H7 (cell line): ENCODE data around the gene EN1. TPM values are rescaled to one million over a fixed set of nuclear protein-coding genes. Genes with fewer than 3 reads are reported as not detected.

Experiments
- DNase-seq: peaks from one replicate; pipeline ENCODE4 v3.0.0; 2012
- H3K27me3 ChIP-seq: 2 replicates; pipeline ENCODE4 v1.6.0; 2011; ENCODE audit warnings: mild to moderate bottlenecking, low read length; ENCODE audit not compliant: control insufficient read depth, insufficient read depth
- H3K36me3 ChIP-seq: replicated peaks from 2 replicates; pipeline ENCODE4 v1.5.1; 2011; ENCODE audit warnings: low read length; ENCODE audit not compliant: control insufficient read depth, insufficient read depth
- H3K4me3 ChIP-seq: 2 replicates; pipeline ENCODE4 v1.5.1; 2011; ENCODE audit warnings: low read depth, mild to moderate bottlenecking, control low read depth, low read length, moderate library complexity; ENCODE audit not compliant: insufficient read depth
- total RNA-seq: library from RNA; depleted of rRNA; stranded (reverse); fragments of >200 nt; shearing (Covaris generic); gene quantifications from 2 replicates; pipeline ENCODE4 v1.2.3, GENCODE V29; 2014

Gene EN1
- total RNA-seq, 1 experiment from 2014 or later, result not detected

- Histone ChIP-seq H3K36me3 (no peaks in the 10 kb centered on the region), H3K4me3 (no peak overlapping the region), H3K27me3 (peaks cover 100% of the 10 kb centered on the region)
- peak; percentile 70 for DNase-seq
Measured at GRCh38 chr2:118841828-118842461, 5.5 kb downstream of the EN1 start.

GRCh38 chr2:118841450-118841827 lies 6.0 kb downstream of the EN1 start:
- Histone ChIP-seq H3K36me3 (no peaks in the 10 kb centered on the region), H3K27me3 (peaks cover 100% of the 10 kb centered on the region), H3K4me3 (no peak overlapping the region)
- DNase-seq, result peak; percentile 53

GRCh38 chr2:118838741-118839455 lies 8.6 kb downstream of the EN1 start:
- Histone ChIP-seq H3K27me3 (peaks cover 100% of the 10 kb centered on the region), H3K36me3 (no peaks in the 10 kb centered on the region), H3K4me3 (no peak overlapping the region)
- DNase-seq, result no peak

- Histone ChIP-seq H3K4me3 (no peak overlapping the region), H3K36me3 (no peaks in the 10 kb centered on the region), H3K27me3 (peaks cover 100% of the 10 kb centered on the region)
- DNase-seq, result no peak
Measured at GRCh38 chr2:118837621-118838020, 9.8 kb downstream of the EN1 start.

GRCh38 chr2:118837067-118837466 lies 10.4 kb downstream of the EN1 start:
- Histone ChIP-seq H3K27me3 (peaks cover 100% of the 10 kb centered on the region), H3K36me3 (no peaks in the 10 kb centered on the region), H3K4me3 (no peak overlapping the region)
- DNase-seq, result no peak

- H3K4me3 ChIP-seq, result peak overlapping the region; percentile 39; the same call in 1 of the 2 replicates
- H3K27me3 ChIP-seq, result peaks cover 100% of the 10 kb centered on the region
- no peaks in the 10 kb centered on the region for H3K36me3 ChIP-seq
- DNase-seq, result no peak
Measured at GRCh38 chr2:118836411-118836930, 11.0 kb downstream of the EN1 start.

- H3K27me3 ChIP-seq, result peaks cover 100% of the 10 kb centered on the region
- peak overlapping the region; percentile 39 for H3K4me3 ChIP-seq
- peak; percentile 81 for DNase-seq
- H3K36me3 ChIP-seq, result no peaks in the 10 kb centered on the region
Measured at GRCh38 chr2:118835746-118836410, 11.6 kb downstream of the EN1 start.

GRCh38 chr2:118834901-118835745 lies 12.3 kb downstream of the EN1 start:
- Histone ChIP-seq H3K27me3 (peaks cover 92% of the 10 kb centered on the region), H3K4me3 (peak overlapping the region; percentile 39), H3K36me3 (no peaks in the 10 kb centered on the region)
- DNase-seq, result peak; percentile 89

- H3K4me3 ChIP-seq, result peak overlapping the region; percentile 6; the same call in 1 of the 2 replicates
- DNase-seq, result peak; percentile 77
- no peaks in the 10 kb centered on the region for H3K36me3 ChIP-seq
- H3K27me3 ChIP-seq, result peaks cover 87% of the 10 kb centered on the region
Measured at GRCh38 chr2:118834440-118834810, 13.0 kb downstream of the EN1 start.

GRCh38 chr2:118833716-118834439 lies 13.6 kb downstream of the EN1 start:
- H3K4me3 ChIP-seq, result peak overlapping the region; percentile 20; the same call in 1 of the 2 replicates
- H3K27me3 ChIP-seq, result peaks cover 82% of the 10 kb centered on the region
- peak; percentile 79 for DNase-seq
- no peaks in the 10 kb centered on the region for H3K36me3 ChIP-seq

GRCh38 chr2:118832791-118833715 lies 14.4 kb downstream of the EN1 start:
- Histone ChIP-seq H3K36me3 (no peaks in the 10 kb centered on the region), H3K4me3 (peak overlapping the region; percentile 20; the same call in 1 of the 2 replicates), H3K27me3 (peaks cover 74% of the 10 kb centered on the region)
- no peak for DNase-seq

- no peak overlapping the region for H3K4me3 ChIP-seq
- DNase-seq, result no peak
- peaks cover 65% of the 10 kb centered on the region for H3K27me3 ChIP-seq
- H3K36me3 ChIP-seq, result no peaks in the 10 kb centered on the region
Measured at GRCh38 chr2:118832071-118832790, 15.2 kb downstream of the EN1 start.
